Trophoblast cell (in vitro differentiated cells and primary cell): ENCODE data around the gene VWF.

Source experiments
- DNase-seq, 2 donors: peaks; one replicate each; pipeline ENCODE4 v3.0.0-alpha.2; 2016
- H2AFZ ChIP-seq: 2 replicates; pipeline ENCODE4 v1.6.1; 2013; ENCODE audit warnings: low read length, moderate library complexity, mild to moderate bottlenecking; ENCODE audit not compliant: insufficient read depth, poor library complexity
- H2AK5ac ChIP-seq: 2 replicates; pipeline ENCODE4 v1.6.1; 2013; ENCODE audit warnings: mild to moderate bottlenecking, low read length
- H2BK120ac ChIP-seq: 2 replicates; pipeline ENCODE4 v1.6.1; 2013; ENCODE audit warnings: low read length, mild to moderate bottlenecking, moderate library complexity; ENCODE audit not compliant: insufficient read depth, poor library complexity
- H2BK12ac ChIP-seq: 2 replicates; pipeline ENCODE4 v1.6.1; 2013; ENCODE audit warnings: mild to moderate bottlenecking, low read length, moderate library complexity
- H2BK5ac ChIP-seq: 2 replicates; pipeline ENCODE4 v1.6.1; 2013; ENCODE audit warnings: low read length, low read depth, moderate library complexity, mild to moderate bottlenecking; ENCODE audit not compliant: poor library complexity
- H3K14ac ChIP-seq: 2 replicates; pipeline ENCODE4 v1.6.1; 2013; ENCODE audit warnings: mild to moderate bottlenecking, low read length
- H3K18ac ChIP-seq: 2 replicates; pipeline ENCODE4 v1.6.1; 2013; ENCODE audit warnings: mild to moderate bottlenecking, low read length
- H3K23ac ChIP-seq: 2 replicates; pipeline ENCODE4 v1.6.1; 2013; ENCODE audit warnings: low read length
- H3K27ac ChIP-seq: 2 replicates; pipeline ENCODE4 v1.5.1; 2013; ENCODE audit warnings: low read depth, mild to moderate bottlenecking, inconsistent platforms, low read length, moderate library complexity
- H3K27me3 ChIP-seq: 2 replicates; pipeline ENCODE4 v1.6.1; 2013; ENCODE audit warnings: inconsistent platforms, mild to moderate bottlenecking, low read length, moderate library complexity; ENCODE audit not compliant: insufficient read depth
- H3K36me3 ChIP-seq, 2 experiments: 1 replicate in 1 of 2; 2 replicates in 1 of 2; pipeline ENCODE4 v1.6.1; 2013; ENCODE audit warnings: low read length in 2 of 2, mild to moderate bottlenecking in 2 of 2, moderate library complexity in 1 of 2; ENCODE audit not compliant: insufficient read depth in 2 of 2, control insufficient read depth in 1 of 2
- H3K4ac ChIP-seq: 2 replicates; pipeline ENCODE4 v1.6.1; 2013; ENCODE audit warnings: low read depth, mild to moderate bottlenecking, low read length, moderate library complexity
- H3K4me1 ChIP-seq, 2 experiments: 1 replicate in 1 of 2; 2 replicates in 1 of 2; pipeline ENCODE4 v1.6.1; 2013; ENCODE audit warnings: low read length in 2 of 2, mild to moderate bottlenecking in 2 of 2, moderate library complexity in 1 of 2; ENCODE audit not compliant: insufficient read depth in 2 of 2, control insufficient read depth in 1 of 2
- H3K4me2 ChIP-seq: 2 replicates; pipeline ENCODE4 v1.6.1; 2013; ENCODE audit warnings: inconsistent platforms, mild to moderate bottlenecking, low read length, moderate library complexity
- H3K4me3 ChIP-seq: 2 replicates; pipeline ENCODE4 v1.5.1; 2013; ENCODE audit warnings: mild to moderate bottlenecking, low read depth, low read length, inconsistent platforms
- H3K79me1 ChIP-seq: one replicate; pipeline ENCODE4 v1.6.1; 2013; ENCODE audit warnings: low read length
- H3K79me2 ChIP-seq: 2 replicates; pipeline ENCODE4 v1.6.1; 2013; ENCODE audit warnings: low read length, mild to moderate bottlenecking; ENCODE audit not compliant: control insufficient read depth, insufficient read depth, poor library complexity
- H3K9ac ChIP-seq: 2 replicates; pipeline ENCODE4 v1.6.1; 2013; ENCODE audit warnings: mild to moderate bottlenecking, low read length
- H3K9me3 ChIP-seq: 2 replicates; pipeline ENCODE4 v1.6.1; 2013; ENCODE audit warnings: low read depth, mild to moderate bottlenecking, control low read depth, inconsistent platforms, low read length; ENCODE audit not compliant: insufficient read depth
- H4K12ac ChIP-seq: 2 replicates; pipeline ENCODE4 v1.6.1; 2013; ENCODE audit warnings: low read depth, mild to moderate bottlenecking, low read length, moderate library complexity
- H4K8ac ChIP-seq: 2 replicates; pipeline ENCODE4 v1.6.1; 2013; ENCODE audit warnings: low read depth, mild to moderate bottlenecking, low read length, moderate library complexity
- H4K91ac ChIP-seq: one replicate; pipeline ENCODE4 v1.6.1; 2013; ENCODE audit warnings: low read depth, mild to moderate bottlenecking, low read length, moderate library complexity
- WGBS: extraction: QIAGEN DNeasy Blood & Tissue Kit; methylation state at CpG from one replicate; pipeline ENCODE4 v1.1.7; 2013; ENCODE audit warnings: missing lambda C conversion rate; ENCODE audit not compliant: insufficient read length, insufficient coverage; ENCODE audit errors: extremely low coverage; 5-methylcytosine and 5-hydroxymethylcytosine counted together

VWF gene

GRCh38 chr12:5941907-5942306 lies 182.6 kb downstream of the VWF start:
- no peaks in the 10 kb centered on the region for H3K36me3 ChIP-seq
- H3K4ac ChIP-seq = no peak overlapping the region
- no peak for DNase-seq
- H3K27ac ChIP-seq = no peak overlapping the region
- no peak overlapping the region for H4K8ac ChIP-seq
- peaks cover 4% of the 10 kb centered on the region for H3K79me2 ChIP-seq
- H4K12ac ChIP-seq = no peak overlapping the region
- no peak overlapping the region for H2BK5ac ChIP-seq
- peaks cover 5 to 8% of the 10 kb centered on the region in 2 experiments for H3K4me1 ChIP-seq
- H2BK12ac ChIP-seq = no peak overlapping the region
- H3K79me1 ChIP-seq = peaks cover 7% of the 10 kb centered on the region
- H2AK5ac ChIP-seq = no peak overlapping the region
- no peaks in the 10 kb centered on the region for H3K27me3 ChIP-seq
- H3K23ac ChIP-seq = no peak overlapping the region
- no peak overlapping the region for H3K4me3 ChIP-seq
- no peak overlapping the region for H2BK120ac ChIP-seq
- no peaks in the 10 kb centered on the region for H3K9me3 ChIP-seq
- no peak overlapping the region for H4K91ac ChIP-seq
- no CpG with 5 or more reads among the region's 3 CpGs for WGBS
- H3K4me2 ChIP-seq = no peak overlapping the region
- H3K18ac ChIP-seq = no peak overlapping the region
- no peak overlapping the region for H3K9ac ChIP-seq
- no peak overlapping the region for H2AFZ ChIP-seq
- no peak overlapping the region for H3K14ac ChIP-seq

DNA sequence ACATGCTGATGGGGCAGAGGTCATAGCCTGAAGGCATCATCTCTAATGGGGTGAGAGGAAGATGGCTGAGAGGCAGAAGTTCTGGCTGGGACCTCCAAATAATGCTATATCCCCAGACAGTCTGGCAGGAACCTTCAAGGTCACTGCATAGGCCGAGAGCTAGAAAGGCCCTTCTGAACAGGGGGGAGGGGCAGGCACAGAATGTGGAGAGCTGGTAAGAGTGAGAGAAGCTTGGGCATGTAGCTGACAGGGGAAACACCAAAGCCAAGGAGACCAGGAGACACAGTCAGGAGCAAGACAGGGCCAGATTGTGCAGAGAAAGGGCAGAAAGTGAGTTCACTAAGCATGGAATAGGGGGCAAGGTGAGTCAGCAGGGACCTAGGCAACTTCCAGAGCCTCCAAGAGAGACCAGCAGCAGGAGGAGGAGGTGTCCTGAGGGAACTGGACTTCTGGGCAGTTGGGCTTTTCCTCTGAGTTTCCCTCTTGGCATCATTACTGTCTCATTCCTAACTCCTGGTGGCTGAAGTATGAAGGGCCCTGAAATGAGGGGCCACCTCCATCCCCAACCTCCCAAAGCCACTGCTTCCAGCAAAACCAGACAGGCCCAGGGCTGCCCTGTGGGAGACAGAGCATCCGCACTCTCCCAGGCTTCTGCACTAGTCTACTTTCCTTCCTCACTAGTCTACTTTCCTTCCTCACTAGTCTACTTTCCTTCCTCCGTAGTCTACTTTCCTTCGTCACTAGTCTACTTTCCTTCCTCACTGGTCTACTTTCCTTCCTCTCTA lies 196.5 kb downstream of the VWF start:
- no peak overlapping the region for H3K18ac ChIP-seq
- WGBS = no CpG with 5 or more reads among the region's 4 CpGs

DNA sequence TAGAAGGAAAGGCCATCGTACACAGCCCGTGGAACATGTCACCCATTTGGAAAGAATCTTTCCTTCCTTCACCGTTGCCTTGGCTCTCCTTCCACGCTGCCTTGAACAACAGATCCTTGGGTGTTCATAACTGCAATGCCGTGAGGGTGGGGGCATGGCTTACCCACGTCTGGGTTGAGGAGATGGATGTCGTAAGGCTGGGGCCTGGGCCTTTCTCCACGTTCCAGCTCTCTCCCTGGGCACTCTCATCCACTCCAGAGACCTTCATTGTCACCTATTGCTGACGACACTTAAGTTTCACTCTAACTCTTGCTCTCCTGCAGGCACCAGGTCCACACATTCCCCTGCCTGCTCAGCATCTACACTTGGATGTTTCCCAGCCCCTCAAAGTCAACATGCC lies 198.8 kb downstream of the VWF start:
- no peaks in the 10 kb centered on the region for H3K36me3 ChIP-seq
- H4K91ac ChIP-seq = no peak overlapping the region
- H2AK5ac ChIP-seq = no peak overlapping the region
- no peak for DNase-seq
- no peaks in the 10 kb centered on the region for H3K79me1 ChIP-seq
- H4K8ac ChIP-seq = no peak overlapping the region
- H3K9me3 ChIP-seq = peaks cover 6% of the 10 kb centered on the region
- H3K23ac ChIP-seq = no peak overlapping the region
- no peak overlapping the region for H3K9ac ChIP-seq
- no peak overlapping the region for H2BK12ac ChIP-seq
- H2BK120ac ChIP-seq = no peak overlapping the region
- H3K4me1 ChIP-seq = no peaks in the 10 kb centered on the region
- H3K18ac ChIP-seq = no peak overlapping the region
- H2BK5ac ChIP-seq = no peak overlapping the region
- H3K4me2 ChIP-seq = no peak overlapping the region
- no peak overlapping the region for H4K12ac ChIP-seq
- no CpG with 5 or more reads among the region's 9 CpGs for WGBS
- H2AFZ ChIP-seq = no peak overlapping the region
- no peak overlapping the region for H3K4ac ChIP-seq
- H3K27ac ChIP-seq = no peak overlapping the region
- no peaks in the 10 kb centered on the region for H3K79me2 ChIP-seq
- no peaks in the 10 kb centered on the region for H3K27me3 ChIP-seq
- H3K4me3 ChIP-seq = no peak overlapping the region
- H3K14ac ChIP-seq = no peak overlapping the region

More for the DNA sequence above, 196.5 kb downstream of the VWF start:
- Histone ChIP-seq H3K23ac (no peak overlapping the region), H3K36me3 (no peaks in the 10 kb centered on the region), H2AFZ (no peak overlapping the region), H2AK5ac (no peak overlapping the region), H3K9ac (no peak overlapping the region), H3K4me3 (no peak overlapping the region), H4K12ac (no peak overlapping the region), H2BK5ac (no peak overlapping the region), H3K9me3 (peaks cover 7% of the 10 kb centered on the region), H2BK12ac (no peak overlapping the region), H3K14ac (no peak overlapping the region), H3K27me3 (no peaks in the 10 kb centered on the region), H4K91ac (no peak overlapping the region), H3K27ac (no peak overlapping the region), H4K8ac (no peak overlapping the region), H3K79me1 (no peaks in the 10 kb centered on the region), H2BK120ac (no peak overlapping the region), H3K4me1 (no peaks in the 10 kb centered on the region), H3K4ac (no peak overlapping the region), H3K79me2 (no peaks in the 10 kb centered on the region), H3K4me2 (no peak overlapping the region)
- DNase-seq = peak in 1 of 2 donors; percentile 11

- Histone ChIP-seq H3K23ac (no peak overlapping the region), H2AK5ac (no peak overlapping the region), H4K12ac (no peak overlapping the region), H3K14ac (no peak overlapping the region), H3K79me2 (no peaks in the 10 kb centered on the region), H4K91ac (no peak overlapping the region), H3K36me3 (no peaks in the 10 kb centered on the region), H4K8ac (no peak overlapping the region), H3K4me3 (no peak overlapping the region), H3K9me3 (peaks cover 6% of the 10 kb centered on the region), H3K4me1 (no peaks in the 10 kb centered on the region), H2AFZ (no peak overlapping the region), H3K18ac (no peak overlapping the region), H3K4ac (no peak overlapping the region), H3K27me3 (no peaks in the 10 kb centered on the region), H2BK5ac (no peak overlapping the region), H3K27ac (no peak overlapping the region), H3K79me1 (no peaks in the 10 kb centered on the region), H2BK120ac (no peak overlapping the region), H2BK12ac (no peak overlapping the region), H3K9ac (no peak overlapping the region), H3K4me2 (no peak overlapping the region)
- no peak for DNase-seq
- no CpG with 5 or more reads among the region's 7 CpGs for WGBS
Measured at GRCh38 chr12:5924342-5924741, 200.1 kb downstream of the VWF start.
